ENCODE measurements around the gene MACIR. TPM values are rescaled to one million over a fixed set of nuclear protein-coding genes. Genes with fewer than 3 reads are reported as not detected.

MACIR gene
- total and polyA plus RNA-seq, 8 donors: 1.2 to 39.7 (median 15.5) TPM

DNA sequence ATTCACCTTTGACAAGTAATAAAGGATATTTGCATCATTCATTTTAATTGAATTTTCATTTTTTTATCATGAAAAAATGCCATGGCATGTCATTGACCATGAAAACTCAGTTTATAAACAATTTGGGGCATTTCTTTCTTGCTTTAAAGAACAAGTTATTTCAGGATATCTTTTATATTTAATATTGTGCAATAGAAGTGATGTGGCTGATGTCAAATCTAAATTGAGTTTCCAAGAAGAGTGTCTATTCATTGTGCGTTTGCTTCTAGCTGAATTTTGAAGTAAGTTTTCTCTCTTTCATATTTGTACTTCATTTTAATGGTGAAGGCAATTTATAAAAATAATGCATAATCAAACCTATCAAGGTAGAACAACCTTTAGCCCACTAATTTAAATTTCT lies 30.5 kb downstream of the MACIR start:
- no peaks in the 10 kb centered on the region for H3K27me3 ChIP-seq
- DNase-seq: no peak
- H3K4me3 ChIP-seq: no peak overlapping the region
- H3K36me3 ChIP-seq: no peaks in the 10 kb centered on the region
- intact Hi-C loops (cut with DNase I; ENCODE audit: low total_unique reads): no loop called here
- WGBS, 5 donors: 94 to 100% (median 98%) methylated on average over 1 of the region's 1 CpG
- H3K9me3 ChIP-seq: no peaks in the 10 kb centered on the region
- H3K4me1 ChIP-seq: no peaks in the 10 kb centered on the region
- TF ChIP-seq, protein P1, sequence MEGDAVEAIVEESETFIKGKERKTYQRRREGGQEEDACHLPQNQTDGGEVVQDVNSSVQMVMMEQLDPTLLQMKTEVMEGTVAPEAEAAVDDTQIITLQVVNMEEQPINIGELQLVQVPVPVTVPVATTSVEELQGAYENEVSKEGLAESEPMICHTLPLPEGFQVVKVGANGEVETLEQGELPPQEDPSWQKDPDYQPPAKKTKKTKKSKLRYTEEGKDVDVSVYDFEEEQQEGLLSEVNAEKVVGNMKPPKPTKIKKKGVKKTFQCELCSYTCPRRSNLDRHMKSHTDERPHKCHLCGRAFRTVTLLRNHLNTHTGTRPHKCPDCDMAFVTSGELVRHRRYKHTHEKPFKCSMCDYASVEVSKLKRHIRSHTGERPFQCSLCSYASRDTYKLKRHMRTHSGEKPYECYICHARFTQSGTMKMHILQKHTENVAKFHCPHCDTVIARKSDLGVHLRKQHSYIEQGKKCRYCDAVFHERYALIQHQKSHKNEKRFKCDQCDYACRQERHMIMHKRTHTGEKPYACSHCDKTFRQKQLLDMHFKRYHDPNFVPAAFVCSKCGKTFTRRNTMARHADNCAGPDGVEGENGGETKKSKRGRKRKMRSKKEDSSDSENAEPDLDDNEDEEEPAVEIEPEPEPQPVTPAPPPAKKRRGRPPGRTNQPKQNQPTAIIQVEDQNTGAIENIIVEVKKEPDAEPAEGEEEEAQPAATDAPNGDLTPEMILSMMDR (IDR thresholded peaks at IDR 0.05): no peak
- TF ChIP-seq POLR2AphosphoS5 (IDR thresholded peaks at IDR 0.05) (no peak), POLR2A (IDR thresholded peaks at IDR 0.05) (no peak), EP300 (IDR thresholded peaks at IDR 0.05) (no peak)
- no peak overlapping the region for H3K27ac ChIP-seq

DNA sequence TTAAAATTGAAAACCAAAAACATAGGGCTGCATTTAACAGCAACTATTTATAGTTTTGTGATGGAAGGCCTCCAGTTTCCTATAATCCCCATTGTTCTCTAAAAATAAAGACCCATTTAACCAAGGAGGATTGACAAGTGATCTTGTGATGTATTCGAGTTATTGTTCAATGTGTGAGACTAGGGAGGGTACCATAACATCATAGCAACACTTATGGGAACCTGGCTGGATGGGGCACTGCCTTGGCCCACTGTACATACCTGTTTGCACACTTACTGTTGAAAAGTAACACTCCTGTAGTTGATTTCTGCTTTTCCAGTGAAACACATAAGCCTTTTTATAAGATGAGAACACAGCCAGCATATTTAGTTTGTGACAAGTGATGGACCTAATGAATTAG lies 32.3 kb downstream of the MACIR start:
- no peak overlapping the region for H3K27ac ChIP-seq

DNA sequence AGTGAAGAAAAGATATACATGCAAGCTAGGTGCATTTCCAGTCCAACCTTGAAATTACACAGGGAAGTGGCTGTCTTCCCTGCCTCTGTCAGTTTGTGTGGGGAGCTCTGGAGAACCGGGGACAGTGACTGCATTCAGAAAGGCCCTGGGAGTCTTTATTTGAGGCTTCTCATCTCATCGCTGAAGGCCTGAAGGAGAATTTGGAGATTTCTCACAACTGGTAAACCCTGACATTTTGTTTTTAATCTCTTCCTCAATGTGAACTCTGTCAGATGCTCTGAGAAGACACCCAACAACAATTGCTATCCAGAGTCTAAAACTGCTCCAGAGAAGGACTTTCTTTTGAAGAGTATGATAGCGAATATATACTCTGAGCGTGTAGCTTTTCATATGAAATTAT lies 33.0 kb downstream of the MACIR start:
- DNase-seq: no peak
- intact Hi-C loops (cut with DNase I; ENCODE audit: low total_unique reads): no loop called here
- H3K4me3 ChIP-seq: no peak overlapping the region
- no peak for TF ChIP-seq EP300 (IDR thresholded peaks at IDR 0.05)
- no peak for TF ChIP-seq POLR2A (IDR thresholded peaks at IDR 0.05)
- TF ChIP-seq, protein P1 (IDR thresholded peaks at IDR 0.05): no peak
- no peak for TF ChIP-seq POLR2AphosphoS5 (IDR thresholded peaks at IDR 0.05)
- no peaks in the 10 kb centered on the region for H3K9me3 ChIP-seq
- no peaks in the 10 kb centered on the region for H3K36me3 ChIP-seq
- no peaks in the 10 kb centered on the region for H3K4me1 ChIP-seq
- no peak overlapping the region for H3K27ac ChIP-seq
- no peaks in the 10 kb centered on the region for H3K27me3 ChIP-seq
- WGBS, 5 donors: 90 to 98% (median 96%) methylated on average over 4 of the region's 4 CpGs

More for the DNA sequence above, 32.3 kb downstream of the MACIR start:
- 71 to 81% (median 72%) methylated on average over 1 of the region's 1 CpG for WGBS, 5 donors
- TF ChIP-seq POLR2AphosphoS5 (IDR thresholded peaks at IDR 0.05) (no peak), POLR2A (IDR thresholded peaks at IDR 0.05) (no peak), EP300 (IDR thresholded peaks at IDR 0.05) (no peak)
- TF ChIP-seq, protein P1 (IDR thresholded peaks at IDR 0.05): no peak
- H3K9me3 ChIP-seq: no peaks in the 10 kb centered on the region
- intact Hi-C loops (cut with DNase I; ENCODE audit: low total_unique reads): no loop called here
- no peak overlapping the region for H3K4me3 ChIP-seq
- H3K27me3 ChIP-seq: no peaks in the 10 kb centered on the region
- H3K36me3 ChIP-seq: no peaks in the 10 kb centered on the region
- DNase-seq: no peak
- no peaks in the 10 kb centered on the region for H3K4me1 ChIP-seq

DNA sequence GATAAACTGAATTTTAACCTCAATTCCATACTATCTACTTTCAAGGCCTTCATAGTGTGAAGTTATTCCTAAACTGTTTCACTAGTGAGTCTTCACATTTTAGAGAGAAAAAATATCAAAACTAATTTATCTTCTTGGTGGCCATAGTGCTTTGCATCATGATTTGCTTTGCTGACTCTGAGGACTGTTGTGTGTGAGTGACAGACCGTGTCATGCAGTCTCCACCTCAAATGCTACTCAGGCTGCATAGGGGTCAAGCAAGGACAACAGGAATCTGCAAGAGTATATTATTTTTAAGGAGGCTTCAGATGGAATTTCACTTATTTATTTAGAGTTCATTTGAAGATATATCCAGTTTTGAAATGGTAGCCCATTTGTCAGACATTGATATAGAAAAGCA lies 34.5 kb downstream of the MACIR start:
- H3K27ac ChIP-seq: no peak overlapping the region
- TF ChIP-seq POLR2A (IDR thresholded peaks at IDR 0.05): no peak
- no peak for TF ChIP-seq EP300 (IDR thresholded peaks at IDR 0.05)
- TF ChIP-seq, protein P1 (IDR thresholded peaks at IDR 0.05): no peak
- no peak for TF ChIP-seq POLR2AphosphoS5 (IDR thresholded peaks at IDR 0.05)
- no peaks in the 10 kb centered on the region for H3K4me1 ChIP-seq
- H3K9me3 ChIP-seq: no peaks in the 10 kb centered on the region
- intact Hi-C loops (cut with DNase I; ENCODE audit: low total_unique reads): no loop called here
- no peaks in the 10 kb centered on the region for H3K27me3 ChIP-seq
- no peak overlapping the region for H3K4me3 ChIP-seq
- H3K36me3 ChIP-seq: no peaks in the 10 kb centered on the region
- 68 to 94% (median 77%) methylated on average over 1 of the region's 1 CpG for WGBS, 5 donors
- DNase-seq: no peak
